ENCODE results near the gene MAP4K4.
"Not testable (repeated sequence)": the region's sequence is repeated elsewhere in the genome, so short reads cannot be mapped to it uniquely, and the experiment has no call there.

The MAP4K4 gene

GRCh38 chr2:101771227-101771902 is 73.9 kb downstream of the MAP4K4 start:
- DNase-seq (ENCODE audit: low read depth), result no peak
- TF ChIP-seq CTCF (IDR thresholded peaks at IDR 0.05; ENCODE audit: insufficient read depth, low read depth, low read length, missing control alignments), result no peak
- H3K4me3 ChIP-seq (ENCODE audit: low read length), result no peak overlapping the region

- no peak for DNase-seq (ENCODE audit: low read depth)
- H3K4me3 ChIP-seq (ENCODE audit: low read length), result no peak overlapping the region
- no peak for TF ChIP-seq CTCF (IDR thresholded peaks at IDR 0.05; ENCODE audit: insufficient read depth, low read depth, low read length, missing control alignments)
Observed at GRCh38 chr2:101771910-101772321, 74.4 kb downstream of the MAP4K4 start.

GRCh38 chr2:101773137-101773536 is 75.6 kb downstream of the MAP4K4 start:
- TF ChIP-seq CTCF (IDR thresholded peaks at IDR 0.05; ENCODE audit: insufficient read depth, low read depth, low read length, missing control alignments), result no peak
- H3K4me3 ChIP-seq (ENCODE audit: low read length), result no peak overlapping the region
- DNase-seq (ENCODE audit: low read depth), result no peak

GRCh38 chr2:101773961-101774360 is 76.5 kb downstream of the MAP4K4 start:
- not testable (repeated sequence) for DNase-seq (ENCODE audit: low read depth)

DNA sequence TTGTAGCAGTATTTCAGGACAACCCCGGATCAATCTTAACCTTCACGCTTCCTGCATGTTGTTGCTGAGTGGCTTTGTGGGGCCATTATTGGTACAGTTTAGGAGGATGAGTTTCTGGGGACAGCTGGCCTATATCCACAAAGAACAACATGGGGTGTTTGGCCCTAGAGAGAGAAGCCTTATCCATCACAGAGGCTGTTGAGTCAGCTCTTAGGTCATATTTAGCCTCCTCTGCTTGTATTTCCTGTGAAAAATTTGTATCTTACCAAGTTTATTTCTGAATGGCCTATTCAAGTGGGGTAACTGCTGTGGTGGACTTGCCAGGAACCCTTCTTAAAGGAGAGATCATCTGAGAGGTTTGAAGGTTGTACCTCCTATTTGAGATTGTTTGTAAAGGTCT is 77.6 kb downstream of the MAP4K4 start:
- no peak for DNase-seq (ENCODE audit: low read depth)
- TF ChIP-seq CTCF (IDR thresholded peaks at IDR 0.05; ENCODE audit: insufficient read depth, low read depth, low read length, missing control alignments), result no peak
- no peak overlapping the region for H3K4me3 ChIP-seq (ENCODE audit: low read length)

More at GRCh38 chr2:101773961-101774360, 76.5 kb downstream of the MAP4K4 start:
- not testable (repeated sequence) for H3K4me3 ChIP-seq (ENCODE audit: low read length)

- H3K4me3 ChIP-seq (ENCODE audit: low read length), result no peak overlapping the region
- no peak for TF ChIP-seq CTCF (IDR thresholded peaks at IDR 0.05; ENCODE audit: insufficient read depth, low read depth, low read length, missing control alignments)
- DNase-seq (ENCODE audit: low read depth), result no peak
Observed at GRCh38 chr2:101775636-101776035, 78.1 kb downstream of the MAP4K4 start.

DNA sequence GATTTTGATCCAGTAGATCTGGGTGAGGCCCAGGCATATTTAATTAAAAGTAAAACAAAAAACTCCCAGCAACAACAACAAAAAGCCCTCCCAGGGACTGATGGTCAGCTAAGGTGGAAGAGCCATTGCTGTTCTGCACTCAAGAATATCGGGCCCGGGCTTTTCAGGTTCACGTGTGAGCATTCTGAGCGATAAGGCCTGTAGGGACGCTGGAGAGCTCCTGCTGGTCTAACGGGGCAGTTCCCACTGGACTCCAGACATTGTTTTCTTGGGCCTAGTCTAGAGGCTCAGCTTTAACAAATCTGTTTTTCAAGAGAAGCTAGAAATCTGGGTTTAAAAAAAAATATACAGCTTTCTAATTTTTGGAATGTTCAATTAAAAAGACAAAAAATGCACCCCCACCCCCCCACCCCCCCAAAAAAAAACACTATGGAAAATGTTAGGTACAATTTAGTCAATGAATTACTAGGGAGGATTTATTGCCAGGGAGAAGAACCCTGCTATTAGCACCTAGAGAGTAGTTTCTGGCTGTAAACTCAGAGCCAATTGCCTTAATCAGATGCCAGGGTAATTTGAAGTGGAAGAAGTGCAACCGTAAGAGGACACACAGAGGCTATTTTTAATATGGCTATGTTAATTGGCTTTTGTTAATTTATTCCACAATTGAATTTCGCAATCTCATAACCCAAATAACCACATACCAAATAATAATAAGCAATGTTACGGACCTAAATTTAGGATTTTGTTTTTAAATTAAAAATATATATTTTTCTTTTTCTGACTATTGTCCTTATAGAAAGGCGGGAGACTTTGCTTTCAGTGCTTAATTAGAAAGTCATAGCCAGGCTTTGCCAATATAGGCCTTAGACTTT is 78.9 kb downstream of the MAP4K4 start:
- H3K4me3 ChIP-seq (ENCODE audit: low read length), result no peak overlapping the region
- TF ChIP-seq CTCF (IDR thresholded peaks at IDR 0.05; ENCODE audit: insufficient read depth, low read depth, low read length, missing control alignments), result peak; percentile 10
- no peak for DNase-seq (ENCODE audit: low read depth)
